SHP77 treated with DMSO at 0.1 percent for 48 hours (cell line): ENCODE data around the gene RAMP1.

ENCODE experiments used
- DNase-seq: peaks from one replicate; lab custom pipeline; 2025; lab: John Stamatoyannopoulos, UW

Gene RAMP1

DNA sequence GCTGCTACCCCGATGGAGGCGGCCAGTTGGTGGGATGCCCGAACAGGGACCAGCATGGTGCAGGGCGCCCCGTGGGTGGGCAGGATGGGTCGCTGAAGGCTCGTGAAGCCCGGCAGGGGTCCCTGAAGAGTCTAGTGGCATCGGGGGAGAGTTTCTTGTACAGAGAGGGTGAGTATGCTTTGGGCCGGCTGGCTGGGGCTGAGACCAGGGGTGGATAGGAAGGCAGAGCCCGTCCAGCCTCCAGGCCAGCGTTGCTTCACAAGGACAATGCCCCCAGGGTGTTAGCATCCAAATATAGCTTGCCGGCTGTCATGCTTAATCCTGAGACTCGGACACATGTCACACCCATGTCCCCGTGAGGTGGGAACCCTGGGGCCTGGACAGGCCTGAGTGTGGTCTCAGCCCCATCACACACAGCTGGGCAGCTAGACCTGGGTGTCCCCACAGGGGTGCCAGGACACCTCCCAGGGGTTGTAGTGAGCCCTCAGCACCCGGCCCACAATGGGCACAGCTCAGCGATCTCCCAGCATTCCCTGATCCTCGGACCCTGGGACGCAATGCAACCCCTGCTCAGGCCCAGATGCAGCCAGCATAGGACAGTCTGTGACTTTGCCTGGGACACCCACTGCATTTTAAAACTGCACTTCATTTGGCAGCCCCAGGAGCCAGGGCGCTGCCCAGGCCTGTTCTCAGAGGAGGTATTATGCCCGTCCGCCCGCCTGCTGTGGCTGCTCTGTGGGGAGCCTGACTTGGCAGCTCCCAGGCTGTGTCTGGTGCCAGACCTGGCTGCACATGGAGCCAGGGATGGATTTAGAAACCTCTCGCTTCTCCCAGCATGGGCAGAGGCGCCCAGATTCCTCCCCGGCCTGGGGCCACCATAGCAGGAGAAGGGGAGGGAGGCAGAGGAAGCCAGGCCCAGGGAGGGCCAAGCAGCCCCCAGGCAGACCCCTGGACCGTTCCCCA, 36.4 kb downstream of the RAMP1 start:
- no peak for DNase-seq

GRCh38 chr2:237896507-237896892, 37.1 kb downstream of the RAMP1 start:
- DNase-seq = no peak

DNA sequence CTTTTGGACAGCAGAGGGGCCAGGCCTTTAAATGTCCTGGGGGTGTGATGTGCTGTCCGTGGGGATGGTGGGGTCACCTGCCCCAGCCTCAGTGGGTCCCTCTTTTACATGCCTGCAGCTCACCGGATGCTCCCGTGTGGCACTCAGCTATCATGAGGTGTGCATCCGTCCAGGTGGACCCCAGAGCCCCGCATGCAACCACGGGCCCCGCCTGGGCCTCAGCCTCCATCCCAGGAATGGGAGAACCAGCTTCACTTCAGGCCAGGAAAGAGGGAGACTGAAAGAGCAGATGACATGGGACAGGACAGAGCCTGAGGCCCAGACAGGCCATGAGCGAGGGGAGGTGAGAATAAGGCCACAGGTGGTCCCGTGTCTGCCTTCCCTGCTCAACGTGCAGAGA, 37.5 kb downstream of the RAMP1 start:
- no peak for DNase-seq

DNA sequence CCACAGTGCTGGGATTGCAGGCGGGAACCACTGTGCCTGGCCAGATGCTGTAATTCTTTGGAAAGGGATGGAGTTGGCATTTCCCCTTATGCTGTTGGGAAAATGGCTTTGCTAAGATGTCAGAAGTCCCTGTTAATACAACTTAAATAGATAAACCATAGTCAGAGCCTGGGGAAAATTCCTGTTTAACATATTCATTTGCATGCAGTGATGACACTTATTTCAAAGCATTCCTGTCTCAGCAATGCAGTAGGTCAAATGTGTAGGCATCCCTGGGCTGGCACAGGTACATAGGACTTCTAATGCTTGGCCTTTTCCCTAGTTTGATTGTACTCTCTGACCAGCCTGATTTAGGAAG, 38.6 kb downstream of the RAMP1 start:
- DNase-seq = no peak

DNA sequence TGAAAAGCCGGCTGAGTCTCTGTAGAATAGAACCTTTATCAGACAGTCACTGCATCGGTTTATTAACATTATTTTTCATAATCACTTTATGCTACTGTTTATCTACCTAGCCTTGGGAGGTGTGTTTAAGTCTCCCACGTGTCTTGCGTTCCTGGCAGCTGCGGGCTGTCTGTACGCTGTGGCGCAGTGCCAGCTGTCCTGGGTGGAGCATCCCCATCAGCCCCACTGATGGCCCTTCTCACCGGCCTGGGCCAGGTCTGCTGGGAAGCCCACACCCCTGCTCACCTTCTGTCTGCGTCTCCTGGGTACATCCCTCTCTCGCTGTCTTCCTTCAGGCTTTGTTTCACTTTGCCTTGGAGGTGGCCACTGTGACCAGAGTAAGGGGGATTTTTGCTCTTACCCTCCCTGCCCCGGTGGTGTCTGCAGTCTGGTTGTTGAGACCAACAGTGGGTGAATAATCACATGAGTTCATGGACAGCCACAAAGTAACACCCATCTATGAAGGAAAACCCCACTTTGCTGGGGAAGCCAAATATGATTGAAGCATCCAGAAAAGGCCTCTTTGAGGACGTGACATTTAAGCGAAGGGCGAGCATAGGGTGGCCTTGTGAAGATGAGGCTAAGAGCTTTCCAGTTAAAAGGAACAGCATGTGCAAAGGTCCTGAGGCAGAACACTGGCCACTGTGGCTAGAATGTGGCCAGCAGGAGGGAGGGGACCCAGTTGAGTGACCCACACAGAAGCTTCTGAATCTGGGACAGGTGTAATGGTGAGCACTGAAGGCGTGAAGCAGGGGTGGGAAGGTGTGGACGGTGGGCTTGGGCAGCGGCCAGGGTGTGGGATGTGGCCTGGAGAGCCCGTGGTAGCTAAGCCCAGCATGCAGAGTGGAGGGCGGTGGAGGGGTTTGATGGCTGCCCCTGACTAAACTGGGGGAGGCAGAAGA, 41.7 kb downstream of the RAMP1 start:
- peak; percentile 33 for DNase-seq

GRCh38 chr2:237901932-237902850, 42.8 kb downstream of the RAMP1 start:
- DNase-seq = no peak

DNA sequence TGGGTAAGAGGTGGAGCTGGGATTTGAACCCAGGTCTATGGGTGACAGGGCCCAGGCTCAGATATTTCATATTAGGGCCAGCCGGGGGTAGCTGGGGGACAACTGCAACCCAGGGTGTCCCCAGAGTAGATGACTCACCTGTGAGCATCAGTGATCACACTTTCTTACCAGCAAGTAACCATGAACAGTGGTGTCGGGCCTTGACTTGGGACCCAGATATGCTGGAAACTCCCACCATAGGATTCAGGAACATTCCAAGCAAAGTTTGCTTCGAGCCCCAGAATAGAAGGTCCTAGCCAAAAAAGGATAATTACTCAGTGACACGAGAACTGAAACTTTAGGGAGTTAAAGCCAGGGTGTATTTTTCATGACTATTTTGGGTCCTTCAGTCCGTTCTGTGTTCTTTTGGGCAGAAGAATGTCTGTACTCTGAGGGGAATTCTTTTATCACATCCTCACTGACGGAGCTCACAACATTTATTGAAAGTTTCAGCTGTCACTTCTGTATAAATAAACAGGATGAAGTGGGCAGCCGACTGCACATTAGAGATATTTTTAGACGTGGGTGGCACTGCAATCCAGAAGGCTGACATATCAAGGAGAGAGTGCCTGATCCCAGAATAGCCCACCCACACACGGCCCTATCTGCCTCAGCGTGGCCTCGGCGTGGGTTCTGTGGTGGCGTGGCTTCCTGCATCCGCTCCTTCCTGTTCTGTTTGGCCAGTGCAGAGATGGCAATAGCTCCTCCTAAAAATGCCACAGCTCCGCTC, 45.6 kb downstream of the RAMP1 start:
- no peak for DNase-seq

- DNase-seq = no peak
These were observed 47.7 kb downstream of the RAMP1 start for GRCh38 chr2:237907144-237907543.

DNA sequence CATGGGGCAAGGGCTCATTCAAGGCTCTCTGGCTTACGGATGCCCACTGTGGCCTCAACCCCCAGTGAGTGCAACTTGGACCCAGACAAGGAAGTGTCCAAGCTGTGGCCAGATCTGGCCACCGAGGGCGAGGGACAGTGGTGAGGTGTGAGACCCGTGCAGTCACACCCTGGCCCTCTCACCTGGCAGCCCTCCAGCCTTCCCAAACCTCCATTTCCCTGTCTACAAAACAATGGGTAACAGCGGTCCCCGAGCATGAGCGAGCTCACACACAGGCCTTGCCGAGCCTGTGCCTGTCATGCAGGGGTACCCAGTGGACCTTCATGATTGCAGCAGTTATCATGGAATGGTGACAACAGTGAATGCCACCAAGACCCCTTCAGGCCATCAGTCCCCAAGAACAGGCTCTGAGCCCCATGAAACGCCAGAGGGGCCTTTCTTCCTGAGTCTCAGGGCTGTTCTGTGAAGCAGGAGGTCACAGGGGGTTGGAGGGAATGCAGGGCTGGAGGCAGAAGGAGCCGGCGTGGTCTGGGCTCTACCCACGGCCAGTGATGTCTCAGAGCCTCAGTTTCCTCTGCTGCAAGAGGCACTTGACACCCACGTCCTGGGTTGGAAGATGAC, 49.8 kb downstream of the RAMP1 start:
- DNase-seq = no peak

- no peak for DNase-seq
These were observed 50.5 kb downstream of the RAMP1 start for GRCh38 chr2:237909801-237910475.

GRCh38 chr2:237910576-237911362, 51.3 kb downstream of the RAMP1 start:
- DNase-seq = no peak

GRCh38 chr2:237911363-237912017, 52.1 kb downstream of the RAMP1 start:
- DNase-seq = no peak

GRCh38 chr2:237912271-237913192, 53.1 kb downstream of the RAMP1 start:
- DNase-seq = no peak

DNA sequence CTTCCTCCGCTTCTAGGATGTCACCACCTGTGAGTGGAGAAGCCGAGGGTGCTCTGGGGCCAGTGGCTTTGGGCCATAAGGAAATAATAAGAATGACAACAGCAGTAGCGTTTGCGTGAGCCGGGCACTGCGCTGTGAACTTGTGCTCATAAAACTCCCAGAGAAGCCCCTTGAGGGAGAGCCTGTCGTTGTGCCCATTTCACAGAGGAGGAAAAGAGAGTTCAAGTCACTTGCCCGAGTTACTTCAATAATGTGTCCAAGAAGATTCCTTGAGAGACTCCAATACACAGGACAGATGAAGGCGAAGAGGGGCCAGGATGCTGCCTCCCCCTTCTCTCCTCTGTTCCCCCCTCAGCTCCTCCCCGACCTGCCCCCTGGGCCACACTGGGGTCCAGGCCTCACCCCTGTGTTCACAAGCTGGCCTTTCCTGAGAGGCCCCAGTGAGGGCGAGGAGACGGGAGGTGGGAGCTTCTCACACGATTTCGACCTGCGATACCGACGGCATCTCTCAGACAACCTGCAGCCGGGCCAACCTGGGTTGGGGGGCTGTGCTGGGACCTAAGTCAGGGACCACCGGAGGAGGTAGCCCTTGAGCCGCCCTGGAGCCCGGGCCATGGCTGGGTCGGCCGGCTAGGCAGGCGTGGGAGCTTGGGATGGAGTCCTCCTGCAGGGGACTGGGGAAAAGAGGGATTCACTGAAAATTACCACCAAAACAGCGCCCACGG, 53.9 kb downstream of the RAMP1 start:
- DNase-seq = no peak

GRCh38 chr2:237915576-237915975, 56.2 kb downstream of the RAMP1 start:
- no peak for DNase-seq

DNA sequence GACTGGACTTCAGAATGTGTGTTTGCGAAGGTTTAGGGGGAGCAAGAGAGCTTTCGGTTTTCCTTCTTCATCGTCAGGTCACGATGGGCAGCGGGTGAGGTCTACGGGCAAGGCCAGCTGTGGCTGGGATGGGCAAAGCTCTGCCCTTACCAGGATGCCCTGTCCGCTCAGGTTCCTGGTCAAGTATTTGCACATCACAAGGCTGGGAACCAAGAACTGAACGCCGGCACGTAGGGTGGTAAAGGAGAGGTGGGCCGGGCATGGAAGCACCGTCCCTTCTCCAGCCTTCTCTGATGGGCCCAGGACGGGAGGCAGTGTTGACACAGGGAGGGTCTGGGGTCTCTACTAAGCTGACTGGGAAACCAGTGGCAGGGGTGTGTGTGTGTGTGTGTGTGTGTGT, 56.9 kb downstream of the RAMP1 start:
- no peak for DNase-seq
